K562 (cell line): Measurements from ENCODE around the gene TRIM23. TPM values are rescaled to one million over a fixed set of nuclear protein-coding genes. Genes with fewer than 3 reads are reported as not detected.

Source experiments
- BDP1 ChIP-seq: IDR thresholded peaks from 3 replicates; pipeline ENCODE4 v1.6.1; 2011; ENCODE audit not compliant: insufficient read length, insufficient read depth
- CREBBP ChIP-seq: IDR thresholded peaks from one replicate; pipeline ENCODE4 v1.6.1; 2012; ENCODE audit warnings: low read depth, mild to moderate bottlenecking, control low read depth, inconsistent platforms, low read length
- GTF2F1 ChIP-seq: IDR thresholded peaks from 2 replicates; pipeline ENCODE4 v1.6.1; 2011; ENCODE audit warnings: low read depth, low read length, improper control_type of control experiment
- L3MBTL2 ChIP-seq: fragments of 450-650 bp; IDR thresholded peaks from 2 replicates; pipeline ENCODE4 v1.6.1; 2016; ENCODE audit warnings: mild to moderate bottlenecking, moderate library complexity
- NR2C2 ChIP-seq, 2 experiments: fragments of 200-800 bp in 1 of 2; sonication (Bioruptor generic) in 1 of 2; sonication (generic) in 1 of 2; formaldehyde crosslinking in 1 of 2; IDR thresholded peaks; 2 replicates each; pipeline versions ENCODE4 v1.6.1 to v1.8.0; 2016 to 2022; ENCODE audit warnings: mild to moderate bottlenecking in 1 of 2, missing compliant biosample characterization in 1 of 2, missing genetic modification characterization in 1 of 2, missing genetic modification reagents in 1 of 2
- RBM34 ChIP-seq: fragments of 200-400 bp; formaldehyde crosslinking; IDR thresholded peaks from 2 replicates; pipeline ENCODE4 v1.6.1; 2018; ENCODE audit warnings: low read length, borderline replicate concordance; ENCODE audit not compliant: insufficient read depth
- SMARCA5 ChIP-seq: fragments of 450-650 bp; IDR thresholded peaks from 2 replicates; pipeline ENCODE4 v1.6.1; 2016
- TGIF2 ChIP-seq: sonication (generic); formaldehyde crosslinking; IDR thresholded peaks from 2 replicates; pipeline ENCODE4 v1.8.1; 2022; ENCODE audit warnings: mild to moderate bottlenecking, missing genetic modification reagents, moderate library complexity
- ZNF143 ChIP-seq: sonication (generic); formaldehyde crosslinking; IDR thresholded peaks from 2 replicates; pipeline ENCODE4 v1.9.0; 2022; ENCODE audit warnings: mild to moderate bottlenecking, missing genetic modification reagents
- ZNF263 ChIP-seq: sonication (generic); formaldehyde crosslinking; IDR thresholded peaks from 2 replicates; pipeline ENCODE4 v1.8.0; 2022; ENCODE audit warnings: mild to moderate bottlenecking, missing genetic modification reagents, borderline replicate concordance
- ZNF311 ChIP-seq: fragments of 250-450 bp; sonication (Bioruptor Pico); IDR thresholded peaks from 2 replicates; pipeline ENCODE4 v1.4.0; 2020; ENCODE audit warnings: mild to moderate bottlenecking, moderate library complexity
- ZNF551 ChIP-seq: fragments of 250-450 bp; sonication (Bioruptor Pico); IDR thresholded peaks from 2 replicates; pipeline ENCODE4 v1.5.0; 2021; ENCODE audit warnings: mild to moderate bottlenecking, moderate library complexity
- ZNF699 ChIP-seq: fragments of 250-450 bp; sonication (Bioruptor Pico); IDR thresholded peaks from 2 replicates; pipeline ENCODE4 v1.8.0; 2021; ENCODE audit warnings: mild to moderate bottlenecking, moderate library complexity; ENCODE audit not compliant: insufficient replicate concordance
- ZNF785 ChIP-seq: fragments of 250-450 bp; sonication (Bioruptor Pico); IDR thresholded peaks from 2 replicates; pipeline ENCODE4 v1.4.0; 2020; ENCODE audit warnings: mild to moderate bottlenecking
- polyA plus RNA-seq, 8 experiments: library from polyadenylated mRNA; depleted of rRNA in 4 of 8; stranded (reverse) in 5 of 8; unstranded in 3 of 8; fragments of >200 nt; fragmentation: Nextera tagmentation in 2 of 8; fragmentation: Illumina TruSeq in 1 of 8; extraction: Ambion mirVana in 2 of 8; extraction: Trizol in 1 of 8; gene quantifications; 2 replicates each; pipeline versions ENCODE4 v1.2.1 to v1.2.3, GENCODE V29; 2011 to 2014; ENCODE audit warnings: inconsistent platforms in 1 of 8, missing spikeins in 1 of 8
- total RNA-seq, 7 experiments: library from RNA; depleted of rRNA in 6 of 7; stranded (reverse); fragments of >200 nt in 6 of 7; fragmentation: Illumina TruSeq in 2 of 7; extraction: Trizol in 2 of 7; gene quantifications; 2 replicates each; pipeline versions ENCODE4 v1.2.1 to v1.2.3, GENCODE V29; 2011 to 2021; ENCODE audit warnings: low replicate concordance in 1 of 7
- TF ChIP-seq, protein P1 (sequence below): fragments of 450-650 bp; IDR thresholded peaks from 2 replicates; pipeline ENCODE4 v1.7.0; 2016; ENCODE audit warnings: borderline replicate concordance
- TF ChIP-seq, protein P2 (sequence below), 3 experiments: IDR thresholded peaks in 2 of 3; conservative IDR thresholded peaks in 1 of 3; 2 replicates each; pipeline ENCODE4 v1.5.1; 2011 to 2012; ENCODE audit warnings: low read length in 3 of 3, mild to moderate bottlenecking in 3 of 3, control low read depth in 2 of 3, improper control_type of control experiment in 1 of 3, inconsistent platforms in 1 of 3, low read depth in 1 of 3, mixed read lengths in 1 of 3, moderate library complexity in 1 of 3; ENCODE audit not compliant: insufficient read depth in 2 of 3
- TF ChIP-seq, protein P3 (sequence below): fragments of 450-650 bp; formaldehyde crosslinking; IDR thresholded peaks from 2 replicates; pipeline ENCODE4 v1.4.0; 2020; ENCODE audit warnings: mild to moderate bottlenecking, moderate library complexity
- TF ChIP-seq, protein P4 (sequence below): sonication (generic); formaldehyde crosslinking; IDR thresholded peaks from 2 replicates; pipeline ENCODE4 v1.8.0; 2022; ENCODE audit warnings: missing genetic modification reagents, mild to moderate bottlenecking, borderline replicate concordance
- TF ChIP-seq, protein P5 (sequence below): fragments of 450-650 bp; conservative IDR thresholded peaks from 2 replicates; pipeline ENCODE4 v1.6.1; 2016; ENCODE audit warnings: missing genetic modification characterization, low read depth, mild to moderate bottlenecking, control low read depth, missing compliant biosample characterization

TRIM23 gene
- total and polyA plus RNA-seq, 9 of the 15 experiments (the other 6 are each of a cell fraction or from before 2014, with no cell fraction given) = 2.4 to 8.5 (median 4.9) TPM

DNA sequence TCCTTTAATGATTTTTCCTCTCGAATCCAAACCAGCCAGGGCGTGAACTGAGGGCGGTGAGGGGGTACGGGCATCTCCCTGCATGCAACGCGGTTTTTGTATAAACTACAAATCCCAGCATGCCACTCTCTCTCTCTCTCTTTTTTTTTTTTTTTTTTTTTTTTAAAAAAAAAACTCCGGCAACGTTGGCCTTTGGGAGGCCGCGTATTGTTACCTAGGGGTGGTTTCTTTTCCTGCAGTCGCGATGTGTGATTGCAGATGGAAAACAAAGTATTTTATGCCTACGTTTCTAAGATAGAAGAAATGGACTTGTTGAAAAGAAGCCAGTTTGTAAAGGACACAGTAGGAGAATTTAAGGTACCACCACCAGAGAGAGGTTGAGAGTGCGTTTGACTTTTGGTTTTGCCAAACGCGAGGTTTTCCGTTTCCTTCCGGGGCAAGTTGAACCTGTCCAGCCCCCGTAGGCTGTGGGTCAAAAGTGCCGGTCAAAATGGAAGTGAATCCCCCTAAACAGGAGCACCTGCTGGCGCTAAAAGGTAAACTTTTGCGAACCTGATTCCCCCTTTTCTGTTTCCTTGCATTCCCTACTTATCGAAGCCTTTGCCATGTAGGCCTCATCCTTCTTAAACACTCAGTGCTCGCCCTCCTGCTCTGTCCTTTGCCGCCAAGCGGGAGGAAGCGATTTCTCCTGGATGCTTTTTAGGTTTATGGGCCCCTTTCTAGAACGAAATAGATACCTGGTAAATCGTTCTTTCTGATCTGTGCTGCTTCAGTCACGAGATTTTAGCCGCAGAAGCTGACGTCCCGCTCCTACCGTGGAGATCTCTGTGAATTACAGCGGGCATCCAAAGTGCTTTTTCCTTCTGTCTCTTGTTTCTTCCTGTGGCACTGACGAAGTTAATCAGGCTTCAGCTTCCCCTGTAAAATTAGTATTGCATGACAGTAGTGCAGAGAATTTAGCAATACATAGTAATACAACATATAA, 730 bp upstream of the TRIM23 start, which contains the start of the genes SHLD3 and TRAPPC13 (continued):
- TF ChIP-seq, protein P1, sequence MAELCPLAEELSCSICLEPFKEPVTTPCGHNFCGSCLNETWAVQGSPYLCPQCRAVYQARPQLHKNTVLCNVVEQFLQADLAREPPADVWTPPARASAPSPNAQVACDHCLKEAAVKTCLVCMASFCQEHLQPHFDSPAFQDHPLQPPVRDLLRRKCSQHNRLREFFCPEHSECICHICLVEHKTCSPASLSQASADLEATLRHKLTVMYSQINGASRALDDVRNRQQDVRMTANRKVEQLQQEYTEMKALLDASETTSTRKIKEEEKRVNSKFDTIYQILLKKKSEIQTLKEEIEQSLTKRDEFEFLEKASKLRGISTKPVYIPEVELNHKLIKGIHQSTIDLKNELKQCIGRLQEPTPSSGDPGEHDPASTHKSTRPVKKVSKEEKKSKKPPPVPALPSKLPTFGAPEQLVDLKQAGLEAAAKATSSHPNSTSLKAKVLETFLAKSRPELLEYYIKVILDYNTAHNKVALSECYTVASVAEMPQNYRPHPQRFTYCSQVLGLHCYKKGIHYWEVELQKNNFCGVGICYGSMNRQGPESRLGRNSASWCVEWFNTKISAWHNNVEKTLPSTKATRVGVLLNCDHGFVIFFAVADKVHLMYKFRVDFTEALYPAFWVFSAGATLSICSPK = no peak
- TF ChIP-seq, protein P2, sequence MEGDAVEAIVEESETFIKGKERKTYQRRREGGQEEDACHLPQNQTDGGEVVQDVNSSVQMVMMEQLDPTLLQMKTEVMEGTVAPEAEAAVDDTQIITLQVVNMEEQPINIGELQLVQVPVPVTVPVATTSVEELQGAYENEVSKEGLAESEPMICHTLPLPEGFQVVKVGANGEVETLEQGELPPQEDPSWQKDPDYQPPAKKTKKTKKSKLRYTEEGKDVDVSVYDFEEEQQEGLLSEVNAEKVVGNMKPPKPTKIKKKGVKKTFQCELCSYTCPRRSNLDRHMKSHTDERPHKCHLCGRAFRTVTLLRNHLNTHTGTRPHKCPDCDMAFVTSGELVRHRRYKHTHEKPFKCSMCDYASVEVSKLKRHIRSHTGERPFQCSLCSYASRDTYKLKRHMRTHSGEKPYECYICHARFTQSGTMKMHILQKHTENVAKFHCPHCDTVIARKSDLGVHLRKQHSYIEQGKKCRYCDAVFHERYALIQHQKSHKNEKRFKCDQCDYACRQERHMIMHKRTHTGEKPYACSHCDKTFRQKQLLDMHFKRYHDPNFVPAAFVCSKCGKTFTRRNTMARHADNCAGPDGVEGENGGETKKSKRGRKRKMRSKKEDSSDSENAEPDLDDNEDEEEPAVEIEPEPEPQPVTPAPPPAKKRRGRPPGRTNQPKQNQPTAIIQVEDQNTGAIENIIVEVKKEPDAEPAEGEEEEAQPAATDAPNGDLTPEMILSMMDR (IDR thresholded peaks at IDR 0.05 in 2 of 3, conservative IDR thresholded peaks at IDR 0.05 in 1 of 3; ENCODE audit: insufficient read depth in 2 of 3, low read depth in 1 of 3, low read length in 3 of 3) = peak in 1 of 3 experiments; percentile 3; a peak in 1 of 6 replicates
- TF ChIP-seq ZNF551 (CRISPR knock-in tag) (no peak), ZNF311 (CRISPR knock-in tag) (no peak), ZNF699 (CRISPR knock-in tag) (no peak), TGIF2 (no peak), ZNF143 (CRISPR knock-in tag) (peak; percentile 82), SMARCA5 (no peak), GTF2F1 (no peak; the same call in 1 of the 2 replicates), ZNF785 (CRISPR knock-in tag) (no peak), NR2C2 (CRISPR knock-in tag; IDR thresholded peaks at IDR 0.05) (peak; percentile 98), NR2C2 (tag; IDR thresholded peaks at IDR 0.05) (peak; percentile 100), BDP1 (no peak), ZNF263 (no peak), L3MBTL2 (no peak), CREBBP (no peak), RBM34 (no peak)
- TF ChIP-seq, protein P3, sequence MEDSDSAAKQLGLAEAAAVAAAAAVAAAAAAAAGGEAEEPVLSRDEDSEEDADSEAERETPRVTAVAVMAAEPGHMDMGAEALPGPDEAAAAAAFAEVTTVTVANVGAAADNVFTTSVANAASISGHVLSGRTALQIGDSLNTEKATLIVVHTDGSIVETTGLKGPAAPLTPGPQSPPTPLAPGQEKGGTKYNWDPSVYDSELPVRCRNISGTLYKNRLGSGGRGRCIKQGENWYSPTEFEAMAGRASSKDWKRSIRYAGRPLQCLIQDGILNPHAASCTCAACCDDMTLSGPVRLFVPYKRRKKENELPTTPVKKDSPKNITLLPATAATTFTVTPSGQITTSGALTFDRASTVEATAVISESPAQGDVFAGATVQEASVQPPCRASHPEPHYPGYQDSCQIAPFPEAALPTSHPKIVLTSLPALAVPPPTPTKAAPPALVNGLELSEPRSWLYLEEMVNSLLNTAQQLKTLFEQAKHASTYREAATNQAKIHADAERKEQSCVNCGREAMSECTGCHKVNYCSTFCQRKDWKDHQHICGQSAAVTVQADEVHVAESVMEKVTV (CRISPR knock-in tag) = no peak
- TF ChIP-seq, protein P4, sequence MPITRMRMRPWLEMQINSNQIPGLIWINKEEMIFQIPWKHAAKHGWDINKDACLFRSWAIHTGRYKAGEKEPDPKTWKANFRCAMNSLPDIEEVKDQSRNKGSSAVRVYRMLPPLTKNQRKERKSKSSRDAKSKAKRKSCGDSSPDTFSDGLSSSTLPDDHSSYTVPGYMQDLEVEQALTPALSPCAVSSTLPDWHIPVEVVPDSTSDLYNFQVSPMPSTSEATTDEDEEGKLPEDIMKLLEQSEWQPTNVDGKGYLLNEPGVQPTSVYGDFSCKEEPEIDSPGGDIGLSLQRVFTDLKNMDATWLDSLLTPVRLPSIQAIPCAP (CRISPR knock-in tag) = no peak
- TF ChIP-seq, protein P5, sequence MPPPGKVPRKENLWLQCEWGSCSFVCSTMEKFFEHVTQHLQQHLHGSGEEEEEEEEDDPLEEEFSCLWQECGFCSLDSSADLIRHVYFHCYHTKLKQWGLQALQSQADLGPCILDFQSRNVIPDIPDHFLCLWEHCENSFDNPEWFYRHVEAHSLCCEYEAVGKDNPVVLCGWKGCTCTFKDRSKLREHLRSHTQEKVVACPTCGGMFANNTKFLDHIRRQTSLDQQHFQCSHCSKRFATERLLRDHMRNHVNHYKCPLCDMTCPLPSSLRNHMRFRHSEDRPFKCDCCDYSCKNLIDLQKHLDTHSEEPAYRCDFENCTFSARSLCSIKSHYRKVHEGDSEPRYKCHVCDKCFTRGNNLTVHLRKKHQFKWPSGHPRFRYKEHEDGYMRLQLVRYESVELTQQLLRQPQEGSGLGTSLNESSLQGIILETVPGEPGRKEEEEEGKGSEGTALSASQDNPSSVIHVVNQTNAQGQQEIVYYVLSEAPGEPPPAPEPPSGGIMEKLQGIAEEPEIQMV (tag) = no peak
